MCF 10A (cell line): Measurements from ENCODE around the gene PITPNM2. TPM values are rescaled to one million over a fixed set of nuclear protein-coding genes. Genes with fewer than 3 reads are reported as not detected.

Experiments used
- BruUV-seq: library from RNA; stranded (reverse); fragments of 400-500 nt; replicated peaks from 2 replicates; lab custom pipeline; 2021; lab: Mats Ljungman, UMichigan
- CTCF ChIA-PET: fragments of 300-600 bp; sonication (Branson Sonifier 250); formaldehyde crosslinking; extraction: SDS; loops from one replicate; lab custom pipeline; 2021; ENCODE audit warnings: antibody characterized with exemption, inconsistent platforms; lab: Yijun Ruan, JAX
- POLR2A ChIA-PET: fragments of 300-600, 350-650 bp; sonication (Branson Sonifier 250); formaldehyde crosslinking; extraction: SDS; loops from one replicate; lab custom pipeline; 2020; ENCODE audit warnings: antibody characterized with exemption, inconsistent platforms; lab: Yijun Ruan, JAX
- DNase-seq: peaks from one replicate; pipeline ENCODE4 v3.0.0-alpha.2; 2018; ENCODE audit not compliant: unreplicated experiment
- H3K27ac Mint-ChIP-seq: one replicate; pipeline ENCODE4 v1.8.0; 2022; ENCODE audit warnings: mild to moderate bottlenecking, low read depth, mixed read lengths; ENCODE audit not compliant: unreplicated experiment
- H3K27me3 Mint-ChIP-seq: one replicate; pipeline ENCODE4 v1.8.0; 2022; ENCODE audit warnings: mixed read lengths; ENCODE audit not compliant: insufficient read depth, unreplicated experiment
- H3K36me3 Mint-ChIP-seq: one replicate; pipeline ENCODE4 v1.8.0; 2022; ENCODE audit warnings: mild to moderate bottlenecking, moderate library complexity, mixed read lengths; ENCODE audit not compliant: insufficient read depth, unreplicated experiment
- H3K4me1 Mint-ChIP-seq: one replicate; pipeline ENCODE4 v1.8.0; 2022; ENCODE audit warnings: mixed read lengths; ENCODE audit not compliant: insufficient read depth, unreplicated experiment
- H3K4me3 Mint-ChIP-seq: one replicate; pipeline ENCODE4 v1.8.0; 2022; ENCODE audit warnings: mild to moderate bottlenecking, moderate library complexity, mixed read lengths; ENCODE audit not compliant: unreplicated experiment
- H3K9me3 Mint-ChIP-seq: one replicate; pipeline ENCODE4 v1.8.0; 2022; ENCODE audit warnings: mixed read lengths; ENCODE audit not compliant: unreplicated experiment
- intact Hi-C: fragments of 100-400 bp; cut with micrococcal nuclease; formaldehyde crosslinking; loops from 2 replicates; pipeline ENCODE4 v1.14.1; 2022
- total RNA-seq: library from RNA; stranded (reverse); gene quantifications from 2 replicates; pipeline ENCODE4 v1.2.3, GENCODE V29; 2022
- TF ChIP-seq, protein P1 (sequence below): fragments of 200-600 bp; IDR thresholded peaks from one replicate; pipeline ENCODE4 v1.8.0; 2022; ENCODE audit warnings: antibody characterized with exemption, mild to moderate bottlenecking; ENCODE audit not compliant: unreplicated experiment

Gene PITPNM2
- total RNA-seq, 1 experiment from 2014 or later, result 7.2 TPM

DNA sequence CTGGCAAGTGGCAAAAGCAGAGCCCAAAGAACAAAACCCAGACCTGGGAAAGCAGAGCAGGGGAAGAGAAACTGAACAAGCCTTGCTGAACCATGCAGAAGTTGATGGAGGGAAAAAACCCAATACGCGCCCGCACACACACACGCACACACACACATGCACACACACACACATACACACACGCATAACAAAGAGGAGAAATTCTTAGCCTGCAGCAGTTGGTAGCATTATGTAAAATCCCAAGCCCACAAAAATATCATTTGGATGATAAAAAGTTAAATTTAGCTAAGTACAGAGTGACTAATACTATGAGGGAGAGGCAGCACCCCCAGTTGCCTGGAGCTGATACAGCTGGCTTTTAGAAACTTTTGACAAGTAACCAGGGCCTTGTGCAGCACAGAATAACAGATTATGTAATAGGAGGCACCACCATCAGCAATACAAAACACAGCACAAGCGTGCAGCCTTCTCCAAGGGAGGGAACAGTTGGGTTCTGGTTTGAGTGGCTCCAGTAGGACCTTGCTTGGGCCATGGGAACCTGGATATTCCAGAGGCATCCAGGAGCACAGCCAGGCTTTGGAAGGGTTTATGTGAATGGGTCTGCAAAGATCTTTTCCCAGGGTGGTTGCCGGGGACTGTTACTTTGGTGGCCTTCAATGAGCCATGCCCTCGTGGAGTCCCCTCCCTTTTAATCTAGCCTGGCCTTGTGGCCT, 35.3 kb downstream of the PITPNM2 start:
- intact Hi-C loops, result no loop called here
- Mint-ChIP-seq H3K27me3 (no peaks in the 10 kb centered on the region), H3K36me3 (no peaks in the 10 kb centered on the region), H3K4me1 (peaks cover 10% of the 10 kb centered on the region), H3K27ac (no peak overlapping the region), H3K4me3 (no peak overlapping the region), H3K9me3 (no peaks in the 10 kb centered on the region)
- no TSS peak for BruUV-seq
- POLR2A ChIA-PET, result interaction anchor here (1.0 to 2.9 kb wide), 3 partner anchors 38 to 136 kb away, joined by 3 to 8 read pairs (median 4); no protein-coding TSS in a partner anchor
- peak; percentile 67 for DNase-seq
- TF ChIP-seq, protein P1, sequence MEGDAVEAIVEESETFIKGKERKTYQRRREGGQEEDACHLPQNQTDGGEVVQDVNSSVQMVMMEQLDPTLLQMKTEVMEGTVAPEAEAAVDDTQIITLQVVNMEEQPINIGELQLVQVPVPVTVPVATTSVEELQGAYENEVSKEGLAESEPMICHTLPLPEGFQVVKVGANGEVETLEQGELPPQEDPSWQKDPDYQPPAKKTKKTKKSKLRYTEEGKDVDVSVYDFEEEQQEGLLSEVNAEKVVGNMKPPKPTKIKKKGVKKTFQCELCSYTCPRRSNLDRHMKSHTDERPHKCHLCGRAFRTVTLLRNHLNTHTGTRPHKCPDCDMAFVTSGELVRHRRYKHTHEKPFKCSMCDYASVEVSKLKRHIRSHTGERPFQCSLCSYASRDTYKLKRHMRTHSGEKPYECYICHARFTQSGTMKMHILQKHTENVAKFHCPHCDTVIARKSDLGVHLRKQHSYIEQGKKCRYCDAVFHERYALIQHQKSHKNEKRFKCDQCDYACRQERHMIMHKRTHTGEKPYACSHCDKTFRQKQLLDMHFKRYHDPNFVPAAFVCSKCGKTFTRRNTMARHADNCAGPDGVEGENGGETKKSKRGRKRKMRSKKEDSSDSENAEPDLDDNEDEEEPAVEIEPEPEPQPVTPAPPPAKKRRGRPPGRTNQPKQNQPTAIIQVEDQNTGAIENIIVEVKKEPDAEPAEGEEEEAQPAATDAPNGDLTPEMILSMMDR, result no peak
- CTCF ChIA-PET, result interaction anchor here (0.6 to 1.4 kb wide), 2 partner anchors 11 to 143 kb away, joined by 3 to 4 read pairs; no protein-coding TSS in a partner anchor

DNA sequence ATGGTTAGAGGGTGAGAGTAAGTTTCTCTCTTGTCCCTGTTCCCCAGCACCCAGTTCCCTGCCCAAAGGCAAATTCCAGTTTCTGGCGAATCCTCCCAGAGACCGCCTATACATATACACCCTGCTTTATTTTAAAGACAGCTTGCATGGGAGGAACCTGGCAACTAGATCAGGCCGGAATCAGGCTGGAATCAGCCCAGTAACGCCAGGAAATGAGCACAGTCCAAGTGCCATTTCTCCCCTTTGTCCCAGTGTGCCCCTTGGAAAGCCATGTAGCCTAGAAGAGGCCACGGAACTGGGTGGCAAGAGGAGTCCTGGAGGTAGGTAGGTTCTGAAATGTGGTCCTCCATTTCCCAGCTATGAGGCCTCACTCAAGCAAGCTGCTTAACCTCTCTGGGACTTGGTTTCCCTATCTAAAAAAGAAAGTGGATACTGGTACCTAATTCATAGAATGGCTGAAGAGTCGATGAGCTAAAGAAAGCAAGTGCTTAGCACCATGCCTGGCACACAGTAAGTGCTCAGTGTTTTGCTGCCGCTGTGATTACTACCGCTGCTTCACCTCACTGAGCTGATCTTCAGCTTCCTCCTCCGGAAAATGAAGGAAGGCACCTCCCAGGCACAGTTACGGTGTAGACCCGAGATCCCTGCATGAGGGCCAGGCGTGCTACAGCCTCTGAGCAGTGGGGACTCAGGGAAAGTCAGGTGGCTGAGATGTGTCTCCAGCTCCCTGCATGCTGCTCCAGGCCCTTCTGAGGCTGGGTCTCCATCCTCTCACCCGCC, 36.4 kb downstream of the PITPNM2 start:
- TF ChIP-seq, protein P1, result no peak
- POLR2A ChIA-PET, result interaction anchor here (1.1 kb wide), 1 partner anchor 37 kb away, joined by 4 read pairs; no protein-coding TSS in a partner anchor
- Mint-ChIP-seq H3K36me3 (no peaks in the 10 kb centered on the region), H3K27me3 (no peaks in the 10 kb centered on the region), H3K4me1 (peaks cover 10% of the 10 kb centered on the region), H3K27ac (no peak overlapping the region), H3K4me3 (no peak overlapping the region), H3K9me3 (no peaks in the 10 kb centered on the region)
- BruUV-seq, result no TSS peak
- intact Hi-C loops, result no loop called here
- CTCF ChIA-PET, result interaction anchor here (0.6 kb wide), 1 partner anchor 142 kb away, joined by 3 read pairs; no protein-coding TSS in a partner anchor
- no peak for DNase-seq

GRCh38 chr12:123113026-123113425, 37.9 kb downstream of the PITPNM2 start:
- H3K9me3 Mint-ChIP-seq, result no peaks in the 10 kb centered on the region
- no peaks in the 10 kb centered on the region for H3K27me3 Mint-ChIP-seq
- peaks cover 10% of the 10 kb centered on the region for H3K4me1 Mint-ChIP-seq
- ChIA-PET POLR2A (no interaction called here), CTCF (no interaction called here)
- no peak overlapping the region for H3K4me3 Mint-ChIP-seq
- H3K36me3 Mint-ChIP-seq, result no peaks in the 10 kb centered on the region
- intact Hi-C loops, result no loop called here
- no peak for DNase-seq
- H3K27ac Mint-ChIP-seq, result no peak overlapping the region
- TF ChIP-seq, protein P1, result no peak
- no TSS peak for BruUV-seq

GRCh38 chr12:123111498-123112165, 39.3 kb downstream of the PITPNM2 start:
- BruUV-seq, result no TSS peak
- CTCF ChIA-PET, result interaction anchor here (1.1 kb wide), 1 partner anchor 10 kb away, joined by 3 read pairs; no protein-coding TSS in a partner anchor
- no peak for DNase-seq
- Mint-ChIP-seq H3K27me3 (no peaks in the 10 kb centered on the region), H3K9me3 (no peaks in the 10 kb centered on the region), H3K4me1 (peaks cover 10% of the 10 kb centered on the region), H3K4me3 (no peak overlapping the region), H3K27ac (no peak overlapping the region), H3K36me3 (no peaks in the 10 kb centered on the region)
- TF ChIP-seq, protein P1, result no peak
- POLR2A ChIA-PET, result no interaction called here
- intact Hi-C loops, result no loop called here
